GM12874 (cell line): ENCODE measurements around the gene APH1B.

ENCODE experiments used
- TF ChIP-seq, protein P1 (sequence below): IDR thresholded peaks from 2 replicates; pipeline ENCODE4 v1.5.1; 2011; ENCODE audit warnings: low read depth, mild to moderate bottlenecking, control low read depth, low read length, moderate library complexity; ENCODE audit not compliant: insufficient read depth

The APH1B gene

DNA sequence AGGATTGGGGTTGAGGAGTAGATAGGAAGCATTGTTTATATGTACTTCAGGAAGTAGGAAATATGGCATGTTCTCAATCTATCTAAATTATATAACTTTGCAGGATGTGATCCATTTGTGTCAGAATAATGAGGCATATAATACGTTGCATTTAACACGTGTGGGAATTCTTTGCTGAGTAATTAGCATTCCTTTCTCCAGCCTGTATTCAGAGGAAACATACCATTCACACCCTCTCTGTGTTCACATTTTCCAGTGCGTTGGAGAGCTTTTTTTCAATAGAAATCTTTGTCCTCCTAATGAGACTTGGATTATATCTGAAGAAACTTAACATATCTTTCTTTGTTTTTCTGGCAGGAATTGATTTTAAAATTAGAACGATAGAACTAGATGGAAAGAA lies 33.0 kb upstream of the APH1B start:
- TF ChIP-seq, protein P1, sequence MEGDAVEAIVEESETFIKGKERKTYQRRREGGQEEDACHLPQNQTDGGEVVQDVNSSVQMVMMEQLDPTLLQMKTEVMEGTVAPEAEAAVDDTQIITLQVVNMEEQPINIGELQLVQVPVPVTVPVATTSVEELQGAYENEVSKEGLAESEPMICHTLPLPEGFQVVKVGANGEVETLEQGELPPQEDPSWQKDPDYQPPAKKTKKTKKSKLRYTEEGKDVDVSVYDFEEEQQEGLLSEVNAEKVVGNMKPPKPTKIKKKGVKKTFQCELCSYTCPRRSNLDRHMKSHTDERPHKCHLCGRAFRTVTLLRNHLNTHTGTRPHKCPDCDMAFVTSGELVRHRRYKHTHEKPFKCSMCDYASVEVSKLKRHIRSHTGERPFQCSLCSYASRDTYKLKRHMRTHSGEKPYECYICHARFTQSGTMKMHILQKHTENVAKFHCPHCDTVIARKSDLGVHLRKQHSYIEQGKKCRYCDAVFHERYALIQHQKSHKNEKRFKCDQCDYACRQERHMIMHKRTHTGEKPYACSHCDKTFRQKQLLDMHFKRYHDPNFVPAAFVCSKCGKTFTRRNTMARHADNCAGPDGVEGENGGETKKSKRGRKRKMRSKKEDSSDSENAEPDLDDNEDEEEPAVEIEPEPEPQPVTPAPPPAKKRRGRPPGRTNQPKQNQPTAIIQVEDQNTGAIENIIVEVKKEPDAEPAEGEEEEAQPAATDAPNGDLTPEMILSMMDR: no peak

DNA sequence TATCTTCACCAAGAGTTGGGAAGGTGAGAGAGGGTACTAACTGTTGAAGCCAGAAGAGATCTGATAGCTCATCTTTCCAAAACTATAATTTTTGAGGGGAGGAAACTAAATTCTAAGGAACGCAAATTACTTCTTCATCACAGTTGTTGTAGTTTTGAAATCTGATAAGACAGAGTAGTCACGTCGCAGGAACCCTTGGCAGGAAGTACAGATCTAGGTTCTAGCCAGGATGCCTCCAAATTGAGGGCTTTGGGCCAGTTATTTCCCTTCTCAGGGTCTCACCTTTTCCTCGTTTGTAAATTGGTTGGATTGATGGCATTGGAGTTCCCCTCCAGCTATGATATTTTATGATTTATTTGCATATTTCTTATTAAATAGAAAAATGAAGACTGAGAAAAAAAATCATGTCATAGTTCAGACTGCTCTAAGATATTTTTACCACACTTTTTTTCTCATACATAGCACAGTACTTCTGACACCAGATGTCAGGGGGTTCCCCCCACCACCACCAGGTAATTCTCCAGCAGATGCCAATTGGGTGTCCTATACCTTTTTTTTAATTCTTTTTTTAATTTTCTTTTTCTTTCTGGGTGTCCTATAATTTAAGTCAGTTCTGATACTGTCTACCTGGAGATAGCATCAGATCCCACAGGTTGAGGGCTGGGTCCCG lies 32.3 kb upstream of the APH1B start:
- TF ChIP-seq, protein P1: no peak

DNA sequence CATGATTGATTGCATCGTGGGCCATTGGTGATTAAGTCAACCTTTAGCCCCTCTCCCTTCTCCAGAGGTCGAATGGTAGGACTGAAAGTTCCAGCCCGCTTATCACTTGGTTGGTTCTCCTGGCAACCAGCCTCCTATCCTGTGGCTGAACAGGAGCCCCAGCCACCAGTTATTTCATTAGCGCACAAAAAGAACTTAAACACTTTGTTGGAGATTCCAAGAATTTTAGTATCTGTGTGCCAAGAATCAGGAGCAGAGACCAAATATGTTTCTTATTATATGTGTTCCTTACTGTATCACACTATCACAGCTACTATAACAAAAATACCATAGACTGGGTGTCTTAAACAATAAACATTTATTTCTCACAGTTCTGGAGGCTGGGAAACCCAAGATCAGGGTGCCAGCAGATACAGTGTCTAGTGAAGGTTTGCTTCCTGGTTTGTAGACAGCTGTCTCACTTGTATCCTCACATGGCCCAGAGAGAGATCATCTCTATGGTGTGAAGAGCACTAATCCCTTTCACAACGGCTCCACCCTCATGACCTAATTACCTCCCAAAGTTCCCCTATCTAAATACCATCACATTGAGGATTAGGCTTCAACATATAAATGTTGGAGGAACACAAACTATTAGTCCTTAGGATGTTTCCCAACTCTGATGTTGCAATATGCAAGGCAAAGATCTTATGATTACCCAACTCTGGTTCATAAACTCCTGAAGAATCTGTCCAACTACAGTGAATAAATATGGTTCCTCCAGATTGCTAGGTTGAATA lies 30.5 kb upstream of the APH1B start:
- TF ChIP-seq, protein P1: no peak

DNA sequence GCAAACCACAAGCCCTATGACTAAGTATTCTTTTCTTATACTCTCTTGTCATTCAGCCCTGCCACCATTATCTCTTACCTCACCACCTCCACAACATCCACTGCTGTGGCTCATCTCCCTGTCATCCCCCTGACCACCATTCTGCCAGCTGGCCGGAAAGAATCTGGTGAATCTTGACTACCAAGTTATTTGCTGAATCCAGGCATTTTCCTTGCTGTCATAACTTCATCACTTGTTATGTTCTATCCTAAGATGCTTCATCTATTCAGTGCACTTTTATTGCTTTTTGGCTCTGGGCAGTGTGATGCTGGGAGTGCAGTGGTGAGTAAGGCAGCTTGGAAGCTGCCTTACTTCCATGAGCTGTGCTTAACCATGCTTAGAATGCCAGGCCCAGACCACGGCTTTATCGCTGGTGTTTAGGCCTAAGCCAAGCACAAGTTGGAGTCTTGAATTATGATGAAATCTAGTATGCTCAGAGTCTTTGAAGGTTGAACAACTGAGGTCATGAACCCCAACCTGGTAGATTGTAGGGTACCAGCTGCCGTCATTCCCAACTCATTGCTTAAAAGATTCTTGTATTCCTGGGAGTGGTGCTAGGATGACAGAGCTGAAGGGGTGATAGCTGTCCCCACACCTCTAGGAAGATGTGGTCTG lies 27.0 kb upstream of the APH1B start:
- TF ChIP-seq, protein P1: no peak

DNA sequence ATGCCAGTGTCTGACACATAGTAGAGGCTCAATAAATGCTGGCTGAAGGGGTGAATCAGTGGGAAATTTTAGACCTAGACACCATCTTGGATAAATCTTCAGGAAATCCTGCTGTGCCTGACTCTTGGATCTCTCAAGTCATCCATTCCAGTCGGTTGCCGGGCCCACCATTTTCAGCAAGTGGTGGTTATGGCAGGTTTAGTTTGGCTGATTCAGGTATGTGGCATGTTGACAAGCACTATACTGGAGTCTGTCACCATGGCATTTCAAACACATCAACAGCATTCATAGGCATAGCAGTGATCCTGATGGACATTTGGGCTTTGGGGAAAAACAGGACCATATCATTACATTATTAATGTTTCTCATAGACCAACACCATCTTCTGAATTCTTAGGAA lies 25.7 kb upstream of the APH1B start:
- TF ChIP-seq, protein P1: no peak

DNA sequence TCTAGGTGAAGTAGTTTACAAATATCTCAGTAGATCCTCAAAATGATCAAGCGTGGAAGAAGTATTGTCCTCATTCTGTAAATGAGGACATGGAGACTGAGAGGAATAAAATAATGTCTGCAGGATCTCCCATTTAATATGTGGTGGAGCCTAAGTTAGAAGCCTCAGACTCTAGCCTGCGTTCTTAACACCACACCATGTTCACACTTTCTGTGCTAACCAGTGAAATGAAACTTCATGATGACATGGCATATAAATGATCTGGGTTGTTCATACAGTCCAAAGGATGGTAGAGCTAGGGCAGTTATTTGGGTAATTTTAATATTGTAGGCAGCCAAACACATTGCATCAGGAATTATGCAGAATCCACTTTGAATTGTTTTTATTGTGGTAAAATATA lies 25.1 kb upstream of the APH1B start:
- TF ChIP-seq, protein P1: no peak

DNA sequence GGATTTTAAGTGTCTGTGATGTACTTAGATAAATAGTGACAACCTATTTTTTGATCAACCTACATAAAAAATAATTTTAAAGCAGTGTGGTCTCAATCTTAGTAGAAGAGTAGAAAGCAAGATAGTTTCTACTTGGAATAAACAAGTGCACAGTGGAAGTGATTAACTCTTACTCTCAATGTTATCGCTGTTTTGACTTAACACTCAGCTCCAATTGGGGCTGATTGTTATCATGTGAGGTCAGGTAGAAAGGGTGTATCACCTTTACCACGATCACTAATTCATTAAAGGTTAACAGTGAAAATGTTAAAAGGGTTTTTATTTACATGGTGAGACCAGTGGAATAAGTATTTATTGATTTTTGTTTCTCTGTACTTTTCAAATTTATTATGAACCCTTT lies 22.4 kb upstream of the APH1B start:
- TF ChIP-seq, protein P1: no peak
